Type B pancreatic cell (in vitro differentiated cells): ENCODE results near the gene MSI2. TPM values are rescaled to one million over a fixed set of nuclear protein-coding genes. Genes with fewer than 3 reads are reported as not detected.

Experiments used
- DNase-seq: peaks from one replicate; pipeline ENCODE4 v3.0.0; 2021; ENCODE audit warnings: mixed read lengths; ENCODE audit not compliant: unreplicated experiment; ENCODE audit errors: extremely low spot score
- H3K27ac Mint-ChIP-seq: 2 replicates; pipeline ENCODE4 v1.8.0; 2021; ENCODE audit warnings: mild to moderate bottlenecking, mixed read lengths
- H3K27me3 Mint-ChIP-seq: 2 replicates; pipeline ENCODE4 v1.8.0; 2021; ENCODE audit warnings: mixed read lengths
- H3K36me3 Mint-ChIP-seq: 2 replicates; pipeline ENCODE4 v1.8.0; 2021; ENCODE audit warnings: mixed read lengths
- H3K4me1 Mint-ChIP-seq: one replicate; pipeline ENCODE4 v1.8.0; 2021; ENCODE audit warnings: mixed read lengths; ENCODE audit not compliant: unreplicated experiment
- H3K4me3 Mint-ChIP-seq: 2 replicates; pipeline ENCODE4 v1.8.0; 2021; ENCODE audit warnings: mild to moderate bottlenecking, mixed read lengths
- H3K9me3 Mint-ChIP-seq: 2 replicates; pipeline ENCODE4 v1.8.0; 2021; ENCODE audit warnings: mixed read lengths
- total RNA-seq: library from RNA; stranded (reverse); gene quantifications from 2 replicates; pipeline ENCODE4 v1.2.1, GENCODE V29; 2021; ENCODE audit warnings: low replicate concordance
- TF ChIP-seq, protein P1 (sequence below): fragments of 200-600 bp; sonication (generic); conservative IDR thresholded peaks from 2 replicates; pipeline ENCODE4 v1.5.0; 2021; ENCODE audit warnings: antibody characterized with exemption, mild to moderate bottlenecking

The MSI2 gene
- total RNA-seq, 1 donor from 2014 or later: 158 TPM

- Mint-ChIP-seq H3K4me3 (no peak overlapping the region), H3K4me1 (peaks cover 22% of the 10 kb centered on the region), H3K36me3 (peaks cover 44% of the 10 kb centered on the region), H3K27ac (no peak overlapping the region), H3K27me3 (no peaks in the 10 kb centered on the region), H3K9me3 (peaks cover 7% of the 10 kb centered on the region)
- TF ChIP-seq, protein P1, sequence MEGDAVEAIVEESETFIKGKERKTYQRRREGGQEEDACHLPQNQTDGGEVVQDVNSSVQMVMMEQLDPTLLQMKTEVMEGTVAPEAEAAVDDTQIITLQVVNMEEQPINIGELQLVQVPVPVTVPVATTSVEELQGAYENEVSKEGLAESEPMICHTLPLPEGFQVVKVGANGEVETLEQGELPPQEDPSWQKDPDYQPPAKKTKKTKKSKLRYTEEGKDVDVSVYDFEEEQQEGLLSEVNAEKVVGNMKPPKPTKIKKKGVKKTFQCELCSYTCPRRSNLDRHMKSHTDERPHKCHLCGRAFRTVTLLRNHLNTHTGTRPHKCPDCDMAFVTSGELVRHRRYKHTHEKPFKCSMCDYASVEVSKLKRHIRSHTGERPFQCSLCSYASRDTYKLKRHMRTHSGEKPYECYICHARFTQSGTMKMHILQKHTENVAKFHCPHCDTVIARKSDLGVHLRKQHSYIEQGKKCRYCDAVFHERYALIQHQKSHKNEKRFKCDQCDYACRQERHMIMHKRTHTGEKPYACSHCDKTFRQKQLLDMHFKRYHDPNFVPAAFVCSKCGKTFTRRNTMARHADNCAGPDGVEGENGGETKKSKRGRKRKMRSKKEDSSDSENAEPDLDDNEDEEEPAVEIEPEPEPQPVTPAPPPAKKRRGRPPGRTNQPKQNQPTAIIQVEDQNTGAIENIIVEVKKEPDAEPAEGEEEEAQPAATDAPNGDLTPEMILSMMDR: no peak
- no peak for DNase-seq
Measured at GRCh38 chr17:57350266-57350665, 93.9 kb downstream of the MSI2 start.

GRCh38 chr17:57352665-57353175, 96.4 kb downstream of the MSI2 start:
- no peak for DNase-seq
- H3K27me3 Mint-ChIP-seq: no peaks in the 10 kb centered on the region
- TF ChIP-seq, protein P1: no peak
- H3K4me1 Mint-ChIP-seq: peaks cover 42% of the 10 kb centered on the region
- no peak overlapping the region for H3K27ac Mint-ChIP-seq
- peaks cover 7% of the 10 kb centered on the region for H3K9me3 Mint-ChIP-seq
- peaks cover 37% of the 10 kb centered on the region for H3K36me3 Mint-ChIP-seq
- H3K4me3 Mint-ChIP-seq: no peak overlapping the region

GRCh38 chr17:57354673-57355072, 98.3 kb downstream of the MSI2 start:
- peaks cover 44% of the 10 kb centered on the region for H3K4me1 Mint-ChIP-seq
- H3K27ac Mint-ChIP-seq: no peak overlapping the region
- TF ChIP-seq, protein P1: no peak
- peaks cover 27% of the 10 kb centered on the region for H3K36me3 Mint-ChIP-seq
- no peak for DNase-seq
- no peaks in the 10 kb centered on the region for H3K27me3 Mint-ChIP-seq
- H3K9me3 Mint-ChIP-seq: peaks cover 7% of the 10 kb centered on the region
- H3K4me3 Mint-ChIP-seq: no peak overlapping the region

DNA sequence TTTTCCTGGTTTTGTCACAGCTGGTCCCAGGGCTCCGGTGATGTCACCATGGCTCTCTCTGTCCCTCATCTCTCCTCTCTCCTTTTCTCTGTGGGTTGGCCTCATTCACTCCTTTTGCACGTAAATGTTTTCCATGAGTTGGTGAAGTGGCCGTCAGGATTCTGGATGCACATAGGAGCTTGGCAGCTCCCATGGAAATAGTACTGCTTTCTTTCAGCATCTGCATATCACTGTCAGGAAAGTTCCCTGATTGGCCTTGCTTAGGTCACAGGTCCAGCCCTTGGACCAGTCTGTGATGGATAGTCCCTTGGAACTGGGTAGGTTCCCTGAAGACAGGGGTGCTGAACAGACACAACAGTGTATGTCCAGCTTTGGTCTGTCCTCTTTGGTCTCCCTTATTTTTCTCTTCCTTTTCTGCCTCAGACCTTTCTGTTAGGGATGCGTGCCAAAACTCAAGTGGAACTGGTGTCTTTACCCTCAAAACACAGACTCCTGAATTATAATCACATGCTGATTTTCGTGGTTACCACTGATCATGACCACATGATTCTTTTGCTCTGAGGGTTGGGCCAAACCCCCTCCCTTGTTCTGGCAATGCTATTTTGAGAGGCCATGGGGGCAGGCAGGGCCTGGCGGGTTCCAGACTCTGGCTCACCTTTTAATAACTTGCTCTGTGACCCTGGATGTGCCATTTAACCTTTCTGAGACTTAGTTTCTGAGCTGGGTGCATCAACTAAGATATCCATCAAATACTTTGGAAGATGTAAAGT, 99.0 kb downstream of the MSI2 start:
- peaks cover 27% of the 10 kb centered on the region for H3K36me3 Mint-ChIP-seq
- peaks cover 40% of the 10 kb centered on the region for H3K4me1 Mint-ChIP-seq
- H3K27ac Mint-ChIP-seq: no peak overlapping the region
- DNase-seq: no peak
- TF ChIP-seq, protein P1: no peak
- no peak overlapping the region for H3K4me3 Mint-ChIP-seq
- no peaks in the 10 kb centered on the region for H3K27me3 Mint-ChIP-seq
- H3K9me3 Mint-ChIP-seq: peaks cover 7% of the 10 kb centered on the region

GRCh38 chr17:57356153-57356718, 99.9 kb downstream of the MSI2 start:
- peaks cover 20% of the 10 kb centered on the region for H3K36me3 Mint-ChIP-seq

More at GRCh38 chr17:57356153-57356718, 99.9 kb downstream of the MSI2 start:
- H3K9me3 Mint-ChIP-seq: peaks cover 7% of the 10 kb centered on the region
- H3K27ac Mint-ChIP-seq: peak overlapping the region; percentile 44
- no peaks in the 10 kb centered on the region for H3K27me3 Mint-ChIP-seq
- DNase-seq: no peak
- peaks cover 40% of the 10 kb centered on the region for H3K4me1 Mint-ChIP-seq
- TF ChIP-seq, protein P1: no peak
- peak overlapping the region; percentile 61 for H3K4me3 Mint-ChIP-seq
